SK-N-SH (cell line): ENCODE results near the gene SMIM3. TPM values are rescaled to one million over a fixed set of nuclear protein-coding genes. Genes with fewer than 3 reads are reported as not detected.

Source experiments
- CTCF ChIA-PET: fragments of 300-600, 350-600 bp; formaldehyde crosslinking; extraction: SDS; loops from one replicate; lab custom pipeline; 2021; lab: Yijun Ruan, JAX
- POLR2A ChIA-PET: fragments of 350-600 bp; sonication (Branson Sonifier 250); formaldehyde crosslinking; extraction: SDS; loops from one replicate; lab custom pipeline; 2020; ENCODE audit warnings: antibody characterized with exemption, inconsistent platforms; lab: Yijun Ruan, JAX
- DNase-seq: peaks from one replicate; pipeline ENCODE4 v3.0.0; 2012
- H2AFZ ChIP-seq: fragments of 200-600 bp; sonication (generic); 2 replicates; pipeline ENCODE4 v1.8.1; 2016; ENCODE audit warnings: antibody characterized with exemption, mild to moderate bottlenecking, low read depth
- H3F3A ChIP-seq: fragments of 200-600 bp; sonication (generic); replicated peaks from 2 replicates; pipeline ENCODE3; 2016; ENCODE audit warnings: antibody characterized with exemption, mild to moderate bottlenecking; ENCODE audit not compliant: insufficient read depth
- H3K27ac ChIP-seq, 2 experiments: fragments of 200-500 bp in 1 of 2; fragments of 200-600 bp in 1 of 2; sonication (Bioruptor generic) in 1 of 2; sonication (generic), shearing (Covaris generic) in 1 of 2; 2 replicates each; pipeline versions ENCODE4 v1.5.1 to v1.6.1; 2014 to 2016; ENCODE audit warnings: low read depth in 2 of 2, inconsistent platforms in 1 of 2, low read length in 1 of 2, mild to moderate bottlenecking in 1 of 2, mixed read lengths in 1 of 2
- H3K27me3 ChIP-seq: fragments of 200-600 bp; sonication (generic), shearing (Covaris generic); 2 replicates; pipeline ENCODE4 v1.6.1; 2016; ENCODE audit warnings: mixed run types; ENCODE audit not compliant: insufficient read depth
- H3K36me3 ChIP-seq, 2 experiments: fragments of 200-500 bp in 1 of 2; fragments of 200-600 bp in 1 of 2; sonication (Bioruptor generic) in 1 of 2; sonication (generic) in 1 of 2; replicated peaks in 1 of 2; 2 replicates each; pipeline versions ENCODE3 to v1.5.1; 2014 to 2016; ENCODE audit warnings: low read length in 1 of 2, mild to moderate bottlenecking in 1 of 2; ENCODE audit not compliant: insufficient read depth in 2 of 2, control insufficient read depth in 1 of 2
- H3K4me1 ChIP-seq, 2 experiments: fragments of 200-500 bp in 1 of 2; fragments of 200-600 bp in 1 of 2; sonication (Bioruptor generic) in 1 of 2; sonication (generic), shearing (Covaris generic) in 1 of 2; 2 replicates each; pipeline versions ENCODE4 v1.5.1 to v1.6.1; 2014 to 2016; ENCODE audit warnings: low read depth in 1 of 2, low read length in 1 of 2, mixed run types in 1 of 2; ENCODE audit not compliant: insufficient read depth in 2 of 2, control insufficient read depth in 1 of 2
- H3K4me2 ChIP-seq: fragments of 200-600 bp; sonication (generic), shearing (Covaris generic); 2 replicates; pipeline ENCODE4 v1.6.1; 2017; ENCODE audit warnings: mixed run types
- H3K4me3 ChIP-seq, 2 experiments: fragments of 200-500 bp in 1 of 2; fragments of 200-600 bp in 1 of 2; sonication (Bioruptor generic) in 1 of 2; sonication (generic), shearing (Covaris generic) in 1 of 2; 2 replicates each; pipeline versions ENCODE4 v1.5.1 to v1.8.1; 2014 to 2016; ENCODE audit warnings: low read depth in 2 of 2, inconsistent platforms in 1 of 2, low read length in 1 of 2, mild to moderate bottlenecking in 1 of 2, mixed read lengths in 1 of 2, moderate library complexity in 1 of 2
- H3K79me2 ChIP-seq: fragments of 200-600 bp; sonication (generic); 2 replicates; pipeline ENCODE4 v1.8.1; 2017; ENCODE audit warnings: mild to moderate bottlenecking; ENCODE audit not compliant: insufficient read depth
- H3K9ac ChIP-seq: fragments of 200-600 bp; sonication (generic); 2 replicates; pipeline ENCODE4 v1.6.1; 2017; ENCODE audit warnings: mixed run types
- H3K9me2 ChIP-seq: fragments of 200-600 bp; sonication (generic); 2 replicates; pipeline ENCODE4 v1.6.1; 2017; ENCODE audit warnings: mixed run types
- H3K9me3 ChIP-seq: fragments of 200-600 bp; sonication (generic); 2 replicates; pipeline ENCODE4 v1.6.1; 2017; ENCODE audit warnings: mixed run types, mild to moderate bottlenecking, moderate library complexity
- H4K20me1 ChIP-seq: fragments of 200-600 bp; sonication (generic); 2 replicates; pipeline ENCODE4 v1.6.1; 2017; ENCODE audit warnings: mild to moderate bottlenecking, mixed run types; ENCODE audit not compliant: insufficient read depth
- CHD2 ChIP-seq: fragments of 150-350 bp; IDR thresholded peaks from 2 replicates; pipeline ENCODE4 v1.6.1; 2018; ENCODE audit warnings: low read length; ENCODE audit not compliant: partially characterized antibody
- EP300 ChIP-seq, 2 experiments: IDR thresholded peaks; 2 replicates each; pipeline versions ENCODE4 v1.4.0 to v1.6.1; 2012; ENCODE audit warnings: borderline replicate concordance in 1 of 2, low read depth in 1 of 2, low read length in 1 of 2
- EZH2phosphoT487 ChIP-seq: fragments of 200-600 bp; sonication (generic); IDR thresholded peaks from 2 replicates; pipeline ENCODE4 v1.6.1; 2017; ENCODE audit warnings: low read depth, mixed run types, mild to moderate bottlenecking, antibody characterized with exemption, moderate library complexity, borderline replicate concordance
- FOSL2 ChIP-seq: IDR thresholded peaks from 2 replicates; pipeline ENCODE4 v1.4.0; 2012; ENCODE audit warnings: low read depth, mild to moderate bottlenecking, moderate library complexity, borderline replicate concordance
- FOXJ3 ChIP-seq: sonication (generic); formaldehyde crosslinking; IDR thresholded peaks from 2 replicates; pipeline ENCODE4 v1.5.1; 2020; ENCODE audit warnings: mild to moderate bottlenecking, missing genetic modification reagents
- GATA2 ChIP-seq: sonication (generic); formaldehyde crosslinking; IDR thresholded peaks from 2 replicates; pipeline ENCODE4 v1.5.0; 2020; ENCODE audit warnings: mild to moderate bottlenecking, missing genetic modification reagents
- MEF2A ChIP-seq: IDR thresholded peaks from 2 replicates; pipeline ENCODE4 v1.4.0; 2012; ENCODE audit warnings: low read depth, borderline replicate concordance
- MXI1 ChIP-seq: IDR thresholded peaks from 2 replicates; pipeline ENCODE4 v1.6.1; 2012; ENCODE audit warnings: mild to moderate bottlenecking, low read depth, low read length, improper control_type of control experiment
- NFIC ChIP-seq: IDR thresholded peaks from 2 replicates; pipeline ENCODE4 v1.4.0; 2012; ENCODE audit warnings: borderline replicate concordance
- NRF1 ChIP-seq: IDR thresholded peaks from 2 replicates; pipeline ENCODE4 v1.6.1; 2012; ENCODE audit warnings: low read depth, mild to moderate bottlenecking, low read length
- RCOR1 ChIP-seq: fragments of 150-350 bp; IDR thresholded peaks from 2 replicates; pipeline ENCODE4 v1.6.1; 2017; ENCODE audit warnings: antibody characterized with exemption, low read length
- TEAD4 ChIP-seq: IDR thresholded peaks from 2 replicates; pipeline ENCODE4 v1.4.0; 2012; ENCODE audit warnings: mild to moderate bottlenecking, borderline replicate concordance; ENCODE audit not compliant: insufficient read depth
- YY1 ChIP-seq: IDR thresholded peaks from 2 replicates; pipeline ENCODE4 v1.4.0; 2012; ENCODE audit warnings: low read depth, mild to moderate bottlenecking
- WGBS: methylation state at CpG from one replicate; pipeline ENCODE4 v1.1.6; 2017; ENCODE audit warnings: low lambda C conversion rate; 5-methylcytosine and 5-hydroxymethylcytosine counted together
- polyA plus RNA-seq, 3 experiments: library from polyadenylated mRNA; depleted of rRNA; stranded (reverse); fragments of >200 nt; gene quantifications; 2 replicates each; pipeline ENCODE4 v1.2.3, GENCODE V29; 2012
- TF ChIP-seq, protein P1 (sequence below): IDR thresholded peaks from 2 replicates; pipeline ENCODE4 v1.4.0; 2012; ENCODE audit warnings: low read depth, borderline replicate concordance
- TF ChIP-seq, protein P2 (sequence below): fragments of 200-600 bp; sonication (generic); IDR thresholded peaks from 2 replicates; pipeline ENCODE4 v1.6.1; 2017; ENCODE audit warnings: antibody characterized with exemption, mild to moderate bottlenecking, moderate library complexity
- TF ChIP-seq, protein P3 (sequence below): IDR thresholded peaks from 2 replicates; pipeline ENCODE4 v1.4.0; 2012; ENCODE audit warnings: low read depth, borderline replicate concordance
- TF ChIP-seq, protein P4 (sequence below): fragments of 150-350 bp; IDR thresholded peaks from 2 replicates; pipeline ENCODE4 v1.6.1; 2016; ENCODE audit warnings: mild to moderate bottlenecking, low read depth, low read length

The SMIM3 gene
- polyA plus RNA-seq, 1 of the 3 experiments (the other 2 are of a cell fraction), result 39.9 TPM

DNA sequence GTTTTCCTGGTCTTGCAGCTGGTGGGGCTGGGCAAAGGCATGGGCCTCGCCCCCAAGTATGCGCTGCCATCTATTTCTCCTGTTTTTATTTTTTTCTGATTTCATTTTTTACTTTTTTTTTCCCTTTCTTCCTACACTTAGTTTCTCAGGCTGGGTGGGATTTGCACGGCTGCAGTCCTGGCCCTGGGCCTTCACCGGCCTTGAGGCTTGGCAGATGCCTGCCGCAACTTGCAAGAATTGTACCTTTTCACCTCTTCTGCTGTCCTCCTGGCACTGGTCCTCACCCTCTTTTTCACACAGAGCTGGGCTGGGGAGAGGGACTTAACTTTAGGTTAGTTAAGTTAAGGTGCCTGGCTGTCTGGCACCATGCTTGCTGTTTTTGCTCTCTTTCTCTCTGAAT is 57.5 kb downstream of the SMIM3 start:
- POLR2A ChIA-PET, result no interaction called here
- 73% methylated on average over 5 of the region's 5 CpGs for WGBS
- no peaks in the 10 kb centered on the region for H3F3A ChIP-seq
- no peak overlapping the region for H3K9ac ChIP-seq
- DNase-seq, result no peak
- H4K20me1 ChIP-seq, result no peaks in the 10 kb centered on the region
- H3K4me1 ChIP-seq, result no peaks in the 10 kb centered on the region
- no peak overlapping the region for H3K4me3 ChIP-seq
- no peak overlapping the region for H3K27ac ChIP-seq
- no peak for TF ChIP-seq EP300 (IDR thresholded peaks at IDR 0.05; ENCODE audit: borderline replicate concordance in 1 of 2, low read depth in 1 of 2, low read length in 1 of 2)
- TF ChIP-seq, protein P1, sequence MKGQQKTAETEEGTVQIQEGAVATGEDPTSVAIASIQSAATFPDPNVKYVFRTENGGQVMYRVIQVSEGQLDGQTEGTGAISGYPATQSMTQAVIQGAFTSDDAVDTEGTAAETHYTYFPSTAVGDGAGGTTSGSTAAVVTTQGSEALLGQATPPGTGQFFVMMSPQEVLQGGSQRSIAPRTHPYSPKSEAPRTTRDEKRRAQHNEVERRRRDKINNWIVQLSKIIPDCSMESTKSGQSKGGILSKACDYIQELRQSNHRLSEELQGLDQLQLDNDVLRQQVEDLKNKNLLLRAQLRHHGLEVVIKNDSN, result no peak
- no peak for TF ChIP-seq GATA2 (CRISPR knock-in tag)
- no peak for TF ChIP-seq EZH2phosphoT487
- TF ChIP-seq, protein P2, sequence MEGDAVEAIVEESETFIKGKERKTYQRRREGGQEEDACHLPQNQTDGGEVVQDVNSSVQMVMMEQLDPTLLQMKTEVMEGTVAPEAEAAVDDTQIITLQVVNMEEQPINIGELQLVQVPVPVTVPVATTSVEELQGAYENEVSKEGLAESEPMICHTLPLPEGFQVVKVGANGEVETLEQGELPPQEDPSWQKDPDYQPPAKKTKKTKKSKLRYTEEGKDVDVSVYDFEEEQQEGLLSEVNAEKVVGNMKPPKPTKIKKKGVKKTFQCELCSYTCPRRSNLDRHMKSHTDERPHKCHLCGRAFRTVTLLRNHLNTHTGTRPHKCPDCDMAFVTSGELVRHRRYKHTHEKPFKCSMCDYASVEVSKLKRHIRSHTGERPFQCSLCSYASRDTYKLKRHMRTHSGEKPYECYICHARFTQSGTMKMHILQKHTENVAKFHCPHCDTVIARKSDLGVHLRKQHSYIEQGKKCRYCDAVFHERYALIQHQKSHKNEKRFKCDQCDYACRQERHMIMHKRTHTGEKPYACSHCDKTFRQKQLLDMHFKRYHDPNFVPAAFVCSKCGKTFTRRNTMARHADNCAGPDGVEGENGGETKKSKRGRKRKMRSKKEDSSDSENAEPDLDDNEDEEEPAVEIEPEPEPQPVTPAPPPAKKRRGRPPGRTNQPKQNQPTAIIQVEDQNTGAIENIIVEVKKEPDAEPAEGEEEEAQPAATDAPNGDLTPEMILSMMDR, result no peak
- TF ChIP-seq CHD2, result no peak
- no peak for TF ChIP-seq MXI1
- no peak for TF ChIP-seq MEF2A
- H2AFZ ChIP-seq, result no peak overlapping the region
- H3K36me3 ChIP-seq, result no peaks in the 10 kb centered on the region
- H3K4me2 ChIP-seq, result no peak overlapping the region
- no peaks in the 10 kb centered on the region for H3K9me3 ChIP-seq
- CTCF ChIA-PET, result interaction anchor here (1.1 kb wide), 1 partner anchor 10 kb away, joined by 4 read pairs; the partner anchor contains the start of gene IRGM
- H3K27me3 ChIP-seq, result no peaks in the 10 kb centered on the region
- H3K9me2 ChIP-seq, result no peaks in the 10 kb centered on the region
- no peaks in the 10 kb centered on the region for H3K79me2 ChIP-seq

DNA sequence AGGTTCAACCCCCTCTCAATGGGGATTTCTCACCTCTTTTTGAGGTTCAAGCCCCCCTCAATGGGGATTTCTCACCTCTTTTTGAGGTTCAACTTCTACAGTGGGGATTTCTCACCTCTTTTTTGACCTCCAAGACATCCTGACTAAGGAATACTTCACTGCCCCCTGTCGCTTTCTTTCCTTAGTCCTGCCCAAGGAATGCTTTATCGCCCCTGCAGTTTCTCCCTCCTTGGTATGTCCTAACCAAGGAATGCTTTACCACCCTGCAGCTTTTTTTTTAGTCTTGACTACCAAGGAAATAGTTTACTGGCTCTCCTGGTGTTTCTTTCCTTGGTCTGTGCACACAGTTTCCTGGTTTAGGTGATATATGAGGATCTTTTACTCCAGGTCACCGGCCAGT is 58.1 kb downstream of the SMIM3 start:
- Histone ChIP-seq H4K20me1 (no peaks in the 10 kb centered on the region), H3F3A (no peaks in the 10 kb centered on the region), H3K9ac (no peak overlapping the region), H3K79me2 (no peaks in the 10 kb centered on the region), H3K4me2 (no peak overlapping the region), H2AFZ (no peak overlapping the region), H3K36me3 (no peaks in the 10 kb centered on the region), H3K27ac (no peak overlapping the region), H3K27me3 (no peaks in the 10 kb centered on the region), H3K4me3 (no peak overlapping the region), H3K9me3 (no peaks in the 10 kb centered on the region), H3K9me2 (no peaks in the 10 kb centered on the region), H3K4me1 (no peaks in the 10 kb centered on the region)
- ChIA-PET POLR2A (no interaction called here), CTCF (no interaction called here)
- WGBS, result 24% methylated on average over 3 of the region's 3 CpGs
- DNase-seq, result no peak
- TF ChIP-seq, protein P3, sequence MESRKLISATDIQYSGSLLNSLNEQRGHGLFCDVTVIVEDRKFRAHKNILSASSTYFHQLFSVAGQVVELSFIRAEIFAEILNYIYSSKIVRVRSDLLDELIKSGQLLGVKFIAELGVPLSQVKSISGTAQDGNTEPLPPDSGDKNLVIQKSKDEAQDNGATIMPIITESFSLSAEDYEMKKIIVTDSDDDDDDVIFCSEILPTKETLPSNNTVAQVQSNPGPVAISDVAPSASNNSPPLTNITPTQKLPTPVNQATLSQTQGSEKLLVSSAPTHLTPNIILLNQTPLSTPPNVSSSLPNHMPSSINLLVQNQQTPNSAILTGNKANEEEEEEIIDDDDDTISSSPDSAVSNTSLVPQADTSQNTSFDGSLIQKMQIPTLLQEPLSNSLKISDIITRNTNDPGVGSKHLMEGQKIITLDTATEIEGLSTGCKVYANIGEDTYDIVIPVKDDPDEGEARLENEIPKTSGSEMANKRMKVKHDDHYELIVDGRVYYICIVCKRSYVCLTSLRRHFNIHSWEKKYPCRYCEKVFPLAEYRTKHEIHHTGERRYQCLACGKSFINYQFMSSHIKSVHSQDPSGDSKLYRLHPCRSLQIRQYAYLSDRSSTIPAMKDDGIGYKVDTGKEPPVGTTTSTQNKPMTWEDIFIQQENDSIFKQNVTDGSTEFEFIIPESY, result no peak
- TF ChIP-seq FOXJ3 (CRISPR knock-in tag) (no peak), YY1 (no peak), NRF1 (no peak), GATA2 (CRISPR knock-in tag) (no peak), TEAD4 (no peak), CHD2 (no peak), MEF2A (no peak), RCOR1 (no peak), NFIC (no peak), FOSL2 (no peak)
- TF ChIP-seq, protein P1, result no peak
- TF ChIP-seq, protein P2, result no peak
- TF ChIP-seq, protein P4, sequence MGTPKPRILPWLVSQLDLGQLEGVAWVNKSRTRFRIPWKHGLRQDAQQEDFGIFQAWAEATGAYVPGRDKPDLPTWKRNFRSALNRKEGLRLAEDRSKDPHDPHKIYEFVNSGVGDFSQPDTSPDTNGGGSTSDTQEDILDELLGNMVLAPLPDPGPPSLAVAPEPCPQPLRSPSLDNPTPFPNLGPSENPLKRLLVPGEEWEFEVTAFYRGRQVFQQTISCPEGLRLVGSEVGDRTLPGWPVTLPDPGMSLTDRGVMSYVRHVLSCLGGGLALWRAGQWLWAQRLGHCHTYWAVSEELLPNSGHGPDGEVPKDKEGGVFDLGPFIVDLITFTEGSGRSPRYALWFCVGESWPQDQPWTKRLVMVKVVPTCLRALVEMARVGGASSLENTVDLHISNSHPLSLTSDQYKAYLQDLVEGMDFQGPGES, result no peak
